OCI-LY7 (cell line): ENCODE data around the gene REG1A. TPM values are rescaled to one million over a fixed set of nuclear protein-coding genes. Genes with fewer than 3 reads are reported as not detected.

Experiments used
- BruUV-seq: library from RNA; stranded (reverse); fragments of 400-500 nt; replicated peaks from 2 replicates; lab custom pipeline; 2021; lab: Mats Ljungman, UMichigan
- CTCF ChIA-PET: fragments of 300-600 bp; sonication (Branson Sonifier 250); formaldehyde crosslinking; loops from one replicate; lab custom pipeline; 2022; ENCODE audit warnings: antibody characterized with exemption; ENCODE audit not compliant: unreplicated experiment; lab: Charles Lee
- POLR2A ChIA-PET: fragments of 300-600 bp; sonication (Branson Sonifier 250); formaldehyde crosslinking; loops from one replicate; lab custom pipeline; 2022; ENCODE audit warnings: antibody characterized with exemption; lab: Charles Lee
- DNase-seq: peaks from one replicate; pipeline ENCODE4 v3.0.0-alpha.2; 2015; ENCODE audit warnings: low spot score
- H2AFZ ChIP-seq: fragments of 200-600 bp; sonication (generic), shearing (Covaris generic); 2 replicates; pipeline ENCODE4 v1.6.1; 2014; ENCODE audit warnings: mild to moderate bottlenecking, antibody characterized with exemption, low read length, moderate library complexity
- H3K27ac ChIP-seq: fragments of 200-600 bp; sonication (generic); 2 replicates; pipeline ENCODE4 v1.5.1; 2014; ENCODE audit warnings: mixed run types, low read depth, mild to moderate bottlenecking, moderate library complexity, low read length, inconsistent platforms; ENCODE audit not compliant: poor library complexity, severe bottlenecking
- H3K36me3 ChIP-seq: fragments of 200-600 bp; sonication (generic); 2 replicates; pipeline ENCODE4 v1.6.1; 2014; ENCODE audit warnings: mild to moderate bottlenecking, antibody characterized with exemption, low read length, moderate library complexity, mixed read lengths; ENCODE audit not compliant: insufficient read depth
- H3K4me1 ChIP-seq: fragments of 200-600 bp; sonication (generic); 2 replicates; pipeline ENCODE4 v1.5.1; 2014; ENCODE audit warnings: mild to moderate bottlenecking, low read length; ENCODE audit not compliant: insufficient read depth, poor library complexity, severe bottlenecking
- H3K4me2 ChIP-seq: fragments of 200-600 bp; sonication (generic); 2 replicates; pipeline ENCODE4 v1.6.1; 2014; ENCODE audit warnings: mild to moderate bottlenecking, low read length
- H3K4me3 ChIP-seq: fragments of 200-600 bp; sonication (generic); 2 replicates; pipeline ENCODE4 v1.5.1; 2014; ENCODE audit warnings: mild to moderate bottlenecking, low read depth, low read length; ENCODE audit not compliant: poor library complexity, severe bottlenecking
- H3K79me2 ChIP-seq: fragments of 200-600 bp; sonication (generic); 2 replicates; pipeline ENCODE4 v1.6.1; 2016; ENCODE audit warnings: low read depth, mild to moderate bottlenecking, low read length, moderate library complexity, mixed read lengths; ENCODE audit not compliant: insufficient read depth
- H3K9me2 ChIP-seq: fragments of 200-600 bp; sonication (generic); 2 replicates; pipeline ENCODE4 v1.6.1; 2016; ENCODE audit warnings: mild to moderate bottlenecking, low read length, mixed read lengths; ENCODE audit not compliant: insufficient read depth
- H3K9me3 ChIP-seq: fragments of 200-600 bp; sonication (generic); 2 replicates; pipeline ENCODE4 v1.6.1; 2014; ENCODE audit warnings: mild to moderate bottlenecking, mixed run types, low read length, mixed read lengths
- H4K20me1 ChIP-seq: fragments of 200-600 bp; sonication (generic); 2 replicates; pipeline ENCODE4 v1.6.1; 2014; ENCODE audit warnings: mild to moderate bottlenecking, antibody characterized with exemption, low read length, moderate library complexity, mixed read lengths; ENCODE audit not compliant: insufficient read depth
- CTCF ChIP-seq: fragments of 200-600 bp; sonication (generic); conservative IDR thresholded peaks from 2 replicates; pipeline ENCODE4 v1.5.1; 2014; ENCODE audit warnings: mild to moderate bottlenecking, antibody characterized with exemption, low read length, moderate library complexity, mixed read lengths
- EZH2phosphoT487 ChIP-seq: fragments of 200-600 bp; sonication (generic); IDR thresholded peaks from 2 replicates; pipeline ENCODE4 v1.6.1; 2018; ENCODE audit warnings: low read depth, borderline replicate concordance, mild to moderate bottlenecking, mixed run types, antibody characterized with exemption, low read length, moderate library complexity, mixed read lengths
- intact Hi-C: fragments of 100-400 bp; cut with micrococcal nuclease; formaldehyde crosslinking; loops from one replicate; pipeline ENCODE4 v1.10.0; 2022; ENCODE audit not compliant: unreplicated experiment
- total RNA-seq, 2 experiments: library from RNA; depleted of rRNA in 1 of 2; stranded (reverse); fragments of >200 nt in 1 of 2; shearing (Covaris generic) in 1 of 2; gene quantifications; 2 replicates each; pipeline ENCODE4 v1.2.3, GENCODE V29; 2014 to 2022

REG1A gene
- total RNA-seq, 2 experiments from 2014 or later: not detected

GRCh38 chr2:79159030-79159429 lies 38.7 kb downstream of the REG1A start:
- ChIA-PET CTCF (no interaction called here), POLR2A (no interaction called here)
- no peak overlapping the region for H3K4me2 ChIP-seq
- H3K27ac ChIP-seq: no peak overlapping the region
- no peaks in the 10 kb centered on the region for H3K79me2 ChIP-seq
- H3K9me3 ChIP-seq: no peaks in the 10 kb centered on the region
- no peak for DNase-seq
- H2AFZ ChIP-seq: no peak overlapping the region
- no peaks in the 10 kb centered on the region; the same call in 1 of the 2 replicates for H3K9me2 ChIP-seq
- TF ChIP-seq EZH2phosphoT487 (no peak), CTCF (no peak)
- H3K36me3 ChIP-seq: no peaks in the 10 kb centered on the region
- no peaks in the 10 kb centered on the region for H4K20me1 ChIP-seq
- no peaks in the 10 kb centered on the region for H3K4me1 ChIP-seq
- no TSS peak for BruUV-seq
- intact Hi-C loops: no loop called here
- no peak overlapping the region for H3K4me3 ChIP-seq

GRCh38 chr2:79159653-79160052 lies 39.4 kb downstream of the REG1A start, which contains the start of gene REG3A:
Gene REG3A, minus strand, starts transcription at chr2:79159753. Its CDS starts 348 bp downstream, at chr2:79159405.
- Histone ChIP-seq H3K9me3 (no peaks in the 10 kb centered on the region), H3K4me2 (no peak within 1 kb of the TSS), H3K79me2 (no peaks in the 10 kb centered on the region), H3K27ac (no peak within 1 kb of the TSS), H3K4me1 (no peaks in the 10 kb centered on the region), H3K9me2 (no peaks in the 10 kb centered on the region; the same call in 1 of the 2 replicates), H3K4me3 (no peak within 1 kb of the TSS), H3K36me3 (no peaks in the 10 kb centered on the region), H4K20me1 (no peaks in the 10 kb centered on the region), H2AFZ (no peak within 1 kb of the TSS)
- ChIA-PET POLR2A (no interaction called here), CTCF (no interaction called here)
- TF ChIP-seq EZH2phosphoT487 (no peak), CTCF (no peak)
- BruUV-seq: no TSS peak
- intact Hi-C loops: no loop called here
- DNase-seq: no peak

- Histone ChIP-seq H3K9me3 (no peaks in the 10 kb centered on the region), H3K36me3 (no peaks in the 10 kb centered on the region), H2AFZ (no peak overlapping the region), H3K4me1 (no peaks in the 10 kb centered on the region), H3K9me2 (no peaks in the 10 kb centered on the region; the same call in 1 of the 2 replicates), H3K79me2 (no peaks in the 10 kb centered on the region), H3K4me2 (no peak overlapping the region), H4K20me1 (no peaks in the 10 kb centered on the region), H3K27ac (no peak overlapping the region), H3K4me3 (no peak overlapping the region)
- ChIA-PET POLR2A (no interaction called here), CTCF (no interaction called here)
- intact Hi-C loops: no loop called here
- no TSS peak for BruUV-seq
- no peak for TF ChIP-seq EZH2phosphoT487
- TF ChIP-seq CTCF: no peak
- no peak for DNase-seq
These were observed 41.8 kb downstream of the REG1A start for GRCh38 chr2:79162132-79162531.
